ENCODE data around the gene SF3B2. TPM values are rescaled to one million over a fixed set of nuclear protein-coding genes. Genes with fewer than 3 reads are reported as not detected.
A peak's percentile ranks its signal among the peaks of the same experiment; 100 is the strongest.

The SF3B2 gene
- total and polyA plus RNA-seq, 9 of the 15 experiments (the other 6 are each of a cell fraction or from before 2014, with no cell fraction given), result 58.3 to 248 (median 157) TPM

GRCh38 chr11:66069715-66070603 is 17.8 kb downstream of the SF3B2 start, which contains the start of gene PACS1 (continued):
- TF ChIP-seq E2F3 (CRISPR knock-in tag; IDR thresholded peaks at IDR 0.05) (no peak), ZNF324 (CRISPR knock-in tag; IDR thresholded peaks at IDR 0.05) (no peak), HDAC3 (IDR thresholded peaks at IDR 0.05; ENCODE audit: borderline replicate concordance, partially characterized antibody) (no peak), NUFIP1 (IDR thresholded peaks at IDR 0.05; ENCODE audit: partially characterized antibody) (no peak), TAF1 (IDR thresholded peaks at IDR 0.05; ENCODE audit: control insufficient read depth, extremely low read depth, insufficient read depth, low read length, severe bottlenecking) (peak; percentile 53), HMG20B (CRISPR knock-in tag; IDR thresholded peaks at IDR 0.05) (no peak), CTCFL (IDR thresholded peaks at IDR 0.05; ENCODE audit: borderline replicate concordance, insufficient read depth, low read depth, low read length, poor library complexity, severe bottlenecking) (no peak), PRPF4 (IDR thresholded peaks at IDR 0.05; ENCODE audit: insufficient read depth, low read depth, low read length, poor library complexity, severe bottlenecking) (no peak), PHF8 (IDR thresholded peaks at IDR 0.05; ENCODE audit: borderline replicate concordance, low read length) (peak; percentile 70; the same call in 1 of the 2 replicates), CHD7 (IDR thresholded peaks at IDR 0.05; ENCODE audit: low read depth, low read length) (no peak), YBX1 (IDR thresholded peaks at IDR 0.05) (no peak)
- TF ChIP-seq, protein P1, sequence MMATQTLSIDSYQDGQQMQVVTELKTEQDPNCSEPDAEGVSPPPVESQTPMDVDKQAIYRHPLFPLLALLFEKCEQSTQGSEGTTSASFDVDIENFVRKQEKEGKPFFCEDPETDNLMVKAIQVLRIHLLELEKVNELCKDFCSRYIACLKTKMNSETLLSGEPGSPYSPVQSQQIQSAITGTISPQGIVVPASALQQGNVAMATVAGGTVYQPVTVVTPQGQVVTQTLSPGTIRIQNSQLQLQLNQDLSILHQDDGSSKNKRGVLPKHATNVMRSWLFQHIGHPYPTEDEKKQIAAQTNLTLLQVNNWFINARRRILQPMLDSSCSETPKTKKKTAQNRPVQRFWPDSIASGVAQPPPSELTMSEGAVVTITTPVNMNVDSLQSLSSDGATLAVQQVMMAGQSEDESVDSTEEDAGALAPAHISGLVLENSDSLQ (IDR thresholded peaks at IDR 0.05), result no peak

All from K562 (cell line).